ENCODE measurements around the gene COG2.
"Not testable (repeated sequence)": the region's sequence is repeated elsewhere in the genome, so short reads cannot be mapped to it uniquely, and the experiment has no call there.

The COG2 gene, protein sequence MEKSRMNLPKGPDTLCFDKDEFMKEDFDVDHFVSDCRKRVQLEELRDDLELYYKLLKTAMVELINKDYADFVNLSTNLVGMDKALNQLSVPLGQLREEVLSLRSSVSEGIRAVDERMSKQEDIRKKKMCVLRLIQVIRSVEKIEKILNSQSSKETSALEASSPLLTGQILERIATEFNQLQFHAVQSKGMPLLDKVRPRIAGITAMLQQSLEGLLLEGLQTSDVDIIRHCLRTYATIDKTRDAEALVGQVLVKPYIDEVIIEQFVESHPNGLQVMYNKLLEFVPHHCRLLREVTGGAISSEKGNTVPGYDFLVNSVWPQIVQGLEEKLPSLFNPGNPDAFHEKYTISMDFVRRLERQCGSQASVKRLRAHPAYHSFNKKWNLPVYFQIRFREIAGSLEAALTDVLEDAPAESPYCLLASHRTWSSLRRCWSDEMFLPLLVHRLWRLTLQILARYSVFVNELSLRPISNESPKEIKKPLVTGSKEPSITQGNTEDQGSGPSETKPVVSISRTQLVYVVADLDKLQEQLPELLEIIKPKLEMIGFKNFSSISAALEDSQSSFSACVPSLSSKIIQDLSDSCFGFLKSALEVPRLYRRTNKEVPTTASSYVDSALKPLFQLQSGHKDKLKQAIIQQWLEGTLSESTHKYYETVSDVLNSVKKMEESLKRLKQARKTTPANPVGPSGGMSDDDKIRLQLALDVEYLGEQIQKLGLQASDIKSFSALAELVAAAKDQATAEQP

DNA sequence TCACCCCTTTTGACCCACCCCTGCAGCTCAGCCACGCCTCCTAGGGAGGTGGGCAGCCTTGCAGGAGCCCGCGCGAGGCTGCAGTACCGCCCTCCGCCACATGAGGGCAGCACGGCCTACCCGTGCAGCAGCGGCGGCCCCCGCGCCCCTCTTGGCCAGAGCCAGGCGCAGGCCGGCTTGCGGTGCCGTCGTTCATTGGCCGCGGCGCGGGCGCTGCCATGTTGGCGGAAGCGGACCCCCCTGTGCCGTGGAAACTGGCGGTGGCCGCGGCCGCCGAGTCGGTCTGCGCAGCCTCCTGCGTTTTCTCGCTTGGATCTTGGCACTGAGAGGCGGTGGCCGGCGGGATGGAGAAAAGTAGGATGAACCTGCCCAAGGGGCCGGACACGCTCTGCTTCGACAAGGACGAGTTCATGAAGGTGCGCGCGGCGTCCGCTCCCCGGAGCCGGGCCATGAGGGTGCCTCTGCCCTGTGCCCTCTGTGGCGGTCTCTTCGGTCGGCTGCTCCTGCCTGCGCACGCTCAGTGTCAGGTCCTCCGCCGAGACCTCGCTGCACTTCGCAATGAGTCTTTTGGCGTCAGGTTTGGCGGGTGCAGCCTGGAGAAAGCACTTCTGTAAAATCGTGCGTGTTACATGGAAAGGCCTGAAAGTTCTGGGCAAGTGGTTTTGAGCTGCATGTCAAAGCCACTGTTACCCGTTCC lies at the start of gene COG2:
COG2 (plus strand) TSS at position 219 of the 697 bp plus-strand sequence; CDS start at position 345, 126 bp downstream.
- DNase-seq, result peak; percentile 74

DNA sequence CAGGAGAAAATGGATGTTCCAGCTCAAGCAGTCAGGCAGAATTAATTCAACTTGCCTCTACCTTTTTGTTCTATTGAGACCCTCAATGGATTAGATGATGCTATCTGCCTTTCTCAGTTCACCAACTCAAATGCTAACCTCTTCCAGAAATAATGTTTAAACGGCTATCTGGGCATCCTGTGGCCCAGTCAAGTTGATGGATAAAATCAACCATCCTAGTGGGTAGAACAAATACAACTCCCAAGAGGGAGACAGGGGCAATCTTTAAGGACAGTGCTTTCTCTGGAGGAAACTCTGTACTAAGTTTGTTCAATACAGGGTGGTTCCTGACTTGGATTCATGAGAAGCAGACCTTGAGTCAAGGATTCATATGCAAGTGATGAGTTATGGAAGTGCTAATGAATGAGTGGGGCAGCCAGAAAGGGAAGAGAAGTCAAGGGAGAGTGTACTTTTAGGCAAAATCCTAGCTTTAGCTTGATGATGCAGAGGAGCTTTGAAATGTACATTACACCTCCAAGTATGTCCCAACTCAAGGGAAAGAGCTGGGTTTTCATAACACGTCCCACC lies 49.4 kb upstream of the COG2 start:
- DNase-seq, result no peak

GRCh38 chr1:230594214-230594773 lies 48.0 kb upstream of the COG2 start:
- DNase-seq, result no peak

DNA sequence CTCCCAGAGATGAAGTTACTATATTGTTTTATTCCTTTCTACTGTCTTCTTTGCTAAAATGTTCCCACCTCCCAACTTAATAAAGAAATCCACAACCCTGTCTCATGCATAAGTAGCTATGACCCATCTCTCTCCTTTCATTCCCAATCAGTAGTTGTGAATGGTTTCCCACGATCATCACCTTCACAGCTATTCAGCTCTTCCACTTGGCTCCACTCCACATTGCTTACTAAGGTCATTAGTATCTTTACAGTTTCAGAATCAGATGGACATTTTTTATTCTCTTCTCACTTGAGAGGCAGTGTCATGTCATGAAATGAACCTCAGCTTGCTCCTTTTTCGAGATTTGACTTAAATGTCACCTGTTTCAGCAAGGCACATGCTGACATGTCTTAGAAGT lies 47.1 kb upstream of the COG2 start:
- DNase-seq, result no peak

GRCh38 chr1:230596306-230596705 lies 46.0 kb upstream of the COG2 start:
- DNase-seq, result no peak

- no peak for DNase-seq
These were observed 43.5 kb upstream of the COG2 start for GRCh38 chr1:230598745-230599144.

DNA sequence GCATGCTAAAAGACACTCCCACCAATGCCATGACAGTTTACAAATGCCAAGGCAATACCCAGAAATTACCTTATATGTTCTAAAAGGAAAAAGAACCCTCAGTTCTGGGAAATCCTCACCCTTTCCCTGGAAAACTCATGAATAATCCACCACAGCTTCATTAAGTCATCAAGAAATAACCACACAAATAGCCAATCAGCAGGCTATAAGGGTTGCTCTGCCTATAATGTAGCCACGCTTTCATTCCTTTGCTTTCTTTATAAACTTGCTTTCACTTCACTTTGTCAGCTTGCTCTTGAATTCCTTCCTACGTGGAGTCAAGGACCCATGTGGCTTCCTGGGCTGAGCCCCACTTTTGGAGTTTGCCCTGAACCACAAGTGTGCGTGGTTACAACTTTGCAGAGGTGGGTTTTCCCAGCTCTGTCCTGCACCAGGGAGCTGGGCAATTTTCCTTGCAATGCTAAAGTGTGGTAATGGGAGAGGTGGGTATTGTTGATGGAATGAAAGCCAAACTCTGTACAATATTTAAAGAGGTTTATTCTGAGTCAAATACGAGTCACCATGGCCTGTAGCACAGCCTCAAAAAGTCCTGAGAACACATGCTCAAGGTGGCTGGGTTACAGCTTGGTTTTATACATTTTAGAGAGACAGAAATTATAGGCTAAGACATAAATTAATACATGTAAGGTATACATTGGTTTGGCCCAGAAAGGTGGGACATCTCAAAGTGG lies 42.2 kb upstream of the COG2 start:
- DNase-seq, result no peak

DNA sequence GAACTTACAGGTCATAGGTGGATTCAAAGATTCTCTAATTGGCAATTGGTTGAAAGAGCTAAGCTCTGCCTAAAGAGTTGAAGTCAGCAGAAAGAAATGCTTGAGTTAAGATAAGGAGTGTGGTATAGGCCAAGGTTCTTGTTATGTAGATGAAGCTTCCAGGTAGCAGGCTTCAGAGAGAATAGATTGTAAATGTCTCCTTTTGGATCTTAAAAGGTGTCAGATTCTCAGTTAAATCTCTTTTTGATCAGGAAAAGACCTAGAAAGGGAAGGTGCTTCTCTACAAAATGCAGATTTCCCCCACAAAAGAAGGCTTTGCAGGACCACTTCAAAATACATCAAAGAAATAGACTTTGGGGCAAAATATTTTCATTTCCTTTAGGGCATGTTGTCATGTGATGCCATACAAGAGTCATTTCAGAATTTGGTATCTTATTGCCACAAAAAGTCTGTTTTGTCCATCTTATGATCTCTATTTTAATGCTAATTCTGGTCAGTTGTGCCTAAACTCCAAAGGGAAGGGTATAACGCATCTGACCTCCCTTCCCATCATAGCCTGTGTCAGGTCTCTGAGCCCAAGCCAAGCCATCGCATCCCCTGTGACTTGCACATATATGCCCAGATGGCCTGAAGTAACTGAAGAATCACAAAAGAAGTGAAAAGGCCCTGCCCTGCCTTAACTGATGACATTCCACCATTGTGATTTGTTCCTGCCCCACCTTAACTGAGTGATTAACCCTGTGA lies 41.5 kb upstream of the COG2 start:
- not testable (repeated sequence) for DNase-seq

DNA sequence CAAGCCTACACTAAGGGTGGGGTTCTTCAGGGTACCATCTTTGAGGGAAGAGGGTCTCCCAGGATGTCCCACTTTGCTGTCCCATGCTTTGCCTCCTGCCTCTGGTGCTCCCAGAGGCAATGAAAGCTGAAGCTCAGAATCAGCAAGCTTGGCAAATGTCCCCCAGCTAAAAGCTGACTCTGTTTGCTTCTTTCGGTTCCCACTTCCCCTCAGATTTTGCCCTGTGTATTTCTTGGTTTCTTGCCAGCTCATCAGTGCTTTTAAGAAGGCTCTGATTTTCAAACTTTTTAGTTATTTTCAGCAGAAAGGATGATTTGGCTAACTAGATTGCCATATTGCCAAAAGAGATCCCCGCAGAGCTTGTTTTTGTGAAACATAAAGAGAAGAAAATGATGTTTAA lies 33.1 kb upstream of the COG2 start:
- DNase-seq, result no peak

GRCh38 chr1:230610589-230610988 lies 31.7 kb upstream of the COG2 start:
- DNase-seq, result no peak

- no peak for DNase-seq
These were observed 31.0 kb upstream of the COG2 start for GRCh38 chr1:230611128-230611877.

DNA sequence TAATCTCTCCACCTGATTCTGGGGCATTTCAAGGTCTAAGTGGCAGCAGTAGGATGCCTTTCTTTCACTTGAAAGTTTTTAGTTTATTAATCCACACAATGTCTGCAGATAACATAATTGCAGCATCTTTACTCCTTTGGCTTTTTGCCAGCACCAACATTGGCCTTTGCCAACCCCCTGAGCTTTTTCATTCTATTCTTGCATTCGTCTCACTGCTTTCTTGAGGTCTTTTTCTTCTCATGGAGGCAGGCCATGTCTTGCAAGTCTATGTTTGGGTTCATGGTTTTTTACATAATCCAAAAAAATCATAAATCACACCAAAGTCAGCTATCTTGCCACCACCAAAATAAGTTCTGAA lies 30.4 kb upstream of the COG2 start:
- no peak for DNase-seq

GRCh38 chr1:230612651-230613050 lies 29.6 kb upstream of the COG2 start:
- no peak for DNase-seq

DNA sequence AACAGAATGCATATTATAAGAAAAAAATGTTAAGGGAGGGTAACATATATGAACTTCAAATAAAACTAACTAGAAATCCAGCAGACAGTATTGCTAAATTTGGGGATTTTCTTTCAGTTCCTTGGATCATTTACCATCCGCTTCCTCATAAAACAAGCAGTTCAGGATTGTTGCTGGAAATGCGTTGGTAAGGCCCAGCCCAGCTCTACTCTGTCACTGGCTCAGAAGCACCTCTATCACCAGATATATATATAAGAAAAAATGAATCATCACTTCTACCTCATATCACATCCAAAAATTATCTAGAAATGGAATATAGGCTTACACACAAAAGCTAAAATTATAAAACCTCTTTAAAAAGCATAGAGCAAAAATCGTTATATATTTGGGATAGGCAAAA lies 28.2 kb upstream of the COG2 start:
- DNase-seq, result no peak

DNA sequence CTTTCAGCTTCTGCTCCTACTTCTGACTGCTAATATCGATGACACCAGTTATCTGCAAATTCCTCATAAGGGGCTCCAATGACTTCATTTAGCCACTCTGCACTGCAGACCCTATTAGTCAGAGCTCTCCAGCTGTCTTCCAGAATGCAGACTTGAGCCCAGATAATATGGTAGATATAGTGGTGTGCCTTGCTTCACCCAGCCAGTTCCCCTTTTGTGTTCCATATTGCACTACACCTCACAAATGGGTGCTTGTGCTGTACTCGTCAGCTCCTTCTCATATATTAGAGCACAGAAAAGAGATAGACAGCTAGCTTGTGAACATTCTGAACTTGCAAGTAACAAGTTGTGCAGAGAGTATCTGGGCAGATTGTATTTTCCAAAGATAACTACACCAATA lies 23.7 kb upstream of the COG2 start:
- DNase-seq, result no peak

DNA sequence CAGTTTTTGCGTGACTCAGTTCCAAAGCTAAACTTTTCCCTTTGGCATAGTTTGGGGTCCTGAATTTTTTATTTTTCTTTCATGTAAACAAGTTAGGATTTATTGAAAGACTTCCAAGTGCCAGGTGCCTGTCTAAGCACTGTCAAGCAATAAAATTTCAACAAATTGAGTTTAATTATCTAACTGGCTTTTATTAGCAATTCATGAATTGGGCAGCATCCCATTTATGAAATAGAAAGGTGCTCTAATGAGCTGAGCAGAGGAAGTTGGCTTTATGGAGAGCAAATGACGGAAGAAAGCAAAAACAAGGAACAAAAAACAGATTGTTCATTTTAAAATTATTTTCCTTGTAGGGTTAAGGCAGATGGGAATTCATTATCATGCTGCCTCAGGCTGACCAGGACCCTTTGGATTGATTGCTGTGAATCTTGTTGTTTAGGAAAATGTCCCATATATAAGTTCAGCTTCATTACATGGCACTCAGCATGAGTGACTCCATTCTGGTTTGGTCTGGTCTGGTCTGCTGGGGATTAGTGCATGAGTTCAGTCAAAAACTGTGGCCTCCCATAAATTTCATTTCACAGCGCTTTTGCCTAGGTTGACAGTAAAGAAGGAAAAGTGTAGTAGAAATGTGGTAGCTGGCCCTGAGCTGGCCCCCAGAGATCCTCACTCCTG lies 21.5 kb upstream of the COG2 start:
- DNase-seq, result no peak

DNA sequence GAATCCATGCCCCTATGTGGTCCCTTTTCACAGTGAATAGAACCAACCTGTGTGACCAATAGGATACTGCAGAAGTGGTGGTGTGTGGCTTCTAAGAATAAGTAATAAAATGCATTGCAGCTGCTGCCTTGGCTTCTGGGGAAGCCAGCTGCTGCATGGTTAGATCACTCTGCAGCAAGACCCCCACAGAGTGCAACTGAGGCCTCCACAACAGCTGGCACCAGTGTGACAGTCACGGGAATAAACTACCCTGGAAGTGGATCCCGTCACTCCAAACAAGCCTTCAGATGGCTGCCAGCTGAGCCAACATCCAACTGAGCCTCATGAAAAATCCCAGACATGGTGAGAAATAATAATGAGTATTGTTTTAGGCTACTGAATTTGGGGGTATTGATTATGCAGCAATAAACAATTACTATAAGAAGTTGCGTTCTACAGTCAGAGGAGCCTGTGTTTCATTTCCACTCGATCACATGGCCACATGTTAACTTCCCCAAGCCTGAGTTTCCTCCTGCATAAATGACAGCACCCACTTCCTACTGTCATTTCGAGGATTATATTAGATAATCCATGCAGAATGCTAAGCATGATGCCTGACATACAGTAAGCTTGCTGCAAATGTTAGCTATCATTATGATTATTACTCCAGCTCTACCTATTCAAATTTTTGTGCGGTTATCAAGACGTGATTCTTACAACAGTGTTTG lies 20.8 kb upstream of the COG2 start:
- no peak for DNase-seq

- DNase-seq, result no peak
These were observed 20.1 kb upstream of the COG2 start for GRCh38 chr1:230622151-230622550.

- DNase-seq, result no peak
These were observed 18.1 kb upstream of the COG2 start for GRCh38 chr1:230624097-230624713.

Measured in NCI-H526 treated with DMSO at 0.1 percent for 48 hours (cell line).